Lower leg skin (tissue), 4 donors: ENCODE data around the gene NLRP1. TPM values are rescaled to one million over a fixed set of nuclear protein-coding genes. Genes with fewer than 3 reads are reported as not detected.

Experiments used
- DNase-seq, 2 donors: peaks; one replicate each; pipeline ENCODE4 v3.0.0-alpha.2; 2019; ENCODE audit warnings: low spot score in 2 of 2
- H3K4me3 ChIP-seq: fragments of 200-600 bp; sonication (generic); 2 replicates; pipeline ENCODE4 v1.5.1; 2017; ENCODE audit warnings: mild to moderate bottlenecking, low read depth; ENCODE audit not compliant: poor library complexity, severe bottlenecking
- CTCF ChIP-seq, 3 donors: fragments of 450-650 bp; IDR thresholded peaks; one replicate each; pipeline ENCODE4 v1.5.1; 2016; ENCODE audit warnings: antibody characterized with exemption in 3 of 3, mild to moderate bottlenecking in 3 of 3, moderate library complexity in 2 of 3
- POLR2A ChIP-seq, 2 donors: fragments of 450-650 bp; IDR thresholded peaks; one replicate each; pipeline ENCODE4 v1.6.1; 2016 to 2017; ENCODE audit warnings: antibody characterized with exemption in 2 of 2, mild to moderate bottlenecking in 1 of 2, moderate library complexity in 1 of 2
- WGBS, 2 donors: methylation state at CpG; one replicate each; pipeline ENCODE4 v1.1.5; 2018; 5-methylcytosine and 5-hydroxymethylcytosine counted together
- intact Hi-C: fragments of 100-400 bp; cut with DNase I; formaldehyde crosslinking; loops from one replicate; pipeline ENCODE4 v1.15.0; 2023; ENCODE audit warnings: low total_unique reads
- total RNA-seq, 4 donors: library from RNA; depleted of rRNA; stranded (reverse); fragments of >200 nt; gene quantifications; one replicate each; pipeline ENCODE4 v1.1.0, GENCODE V29; 2016

NLRP1 gene
- total RNA-seq, 4 donors from 2014 or later = 55.5 to 163 (median 68.9) TPM

GRCh38 chr17:5467416-5467815 lies 116.9 kb downstream of the NLRP1 start:
- no peak overlapping the region for H3K4me3 ChIP-seq
- no peak for TF ChIP-seq CTCF (IDR thresholded peaks at IDR 0.05)
- TF ChIP-seq POLR2A (IDR thresholded peaks at IDR 0.05) = no peak
- intact Hi-C loops = no loop called here
- DNase-seq = no peak
- 6 to 10% methylated on average over 8 of the region's 8 CpGs for WGBS, 2 donors

- TF ChIP-seq CTCF (IDR thresholded peaks at IDR 0.05) (no peak), POLR2A (IDR thresholded peaks at IDR 0.05) (no peak)
- no peak overlapping the region for H3K4me3 ChIP-seq
- DNase-seq = no peak
- 88 to 90% methylated on average over 4 of the region's 4 CpGs for WGBS, 2 donors
- intact Hi-C loops = no loop called here
These were observed 118.0 kb downstream of the NLRP1 start for GRCh38 chr17:5466295-5466694.

- no peak for TF ChIP-seq CTCF (IDR thresholded peaks at IDR 0.05)
- no peak for TF ChIP-seq POLR2A (IDR thresholded peaks at IDR 0.05)
- no peak for DNase-seq
- 79% methylated on average over 10 of the region's 10 CpGs for WGBS, 2 donors
- H3K4me3 ChIP-seq = no peak overlapping the region
- intact Hi-C loops = no loop called here
These were observed 119.4 kb downstream of the NLRP1 start for GRCh38 chr17:5464717-5465507.

Other genes with a start within 250 kb of the NLRP1 start
- gene NUP88, start 164.8 kb downstream of the NLRP1 start, total RNA-seq = 10 to 100 TPM; 64.7 to 80.1 (median 74.2) TPM
- 10 to 100 TPM; 17.4 to 68.0 (median 41.3) TPM for gene RPAIN, start 164.3 kb downstream of the NLRP1 start, total RNA-seq
- 100 to 1,000 TPM in 3 of 4 donors, 10 to 100 TPM in 1; 89.4 to 153 (median 119) TPM for gene C1QBP, start 145.4 kb downstream of the NLRP1 start, total RNA-seq
- 10 to 100 TPM; 10.2 to 10.9 (median 10.4) TPM for gene DHX33, start 115.5 kb downstream of the NLRP1 start, total RNA-seq
- 10 to 100 TPM; 21.1 to 50.1 (median 25.7) TPM for gene DERL2, start 98.3 kb downstream of the NLRP1 start, total RNA-seq
- 10 to 100 TPM in 1 of 4 donors, 1 to 10 TPM in 3; 6.7 to 10.3 (median 9.5) TPM for gene MIS12, start 97.9 kb downstream of the NLRP1 start, total RNA-seq